HepG2 (cell line): ENCODE data around the gene KCNH1. TPM values are rescaled to one million over a fixed set of nuclear protein-coding genes. Genes with fewer than 3 reads are reported as not detected.

Experiments used
- CHD4 ChIP-seq: fragments of 200-600 bp; sonication (generic); IDR thresholded peaks from 2 replicates; pipeline ENCODE4 v1.7.0; 2017; ENCODE audit warnings: mild to moderate bottlenecking, low read length, borderline replicate concordance
- CTCF ChIP-seq: sonication (generic); formaldehyde crosslinking; IDR thresholded peaks from 2 replicates; pipeline ENCODE4 v1.5.0; 2020; ENCODE audit warnings: mild to moderate bottlenecking, missing genetic modification reagents, moderate library complexity
- DR1 ChIP-seq: sonication (generic); formaldehyde crosslinking; IDR thresholded peaks from 2 replicates; pipeline ENCODE4 v1.8.0; 2021; ENCODE audit warnings: mild to moderate bottlenecking, missing genetic modification reagents, inconsistent platforms
- ELF1 ChIP-seq: sonication (generic); formaldehyde crosslinking; IDR thresholded peaks from 2 replicates; pipeline ENCODE4 v1.4.0; 2020; ENCODE audit warnings: missing genetic modification reagents
- ELF4 ChIP-seq: sonication (generic); formaldehyde crosslinking; IDR thresholded peaks from 2 replicates; pipeline ENCODE4 v1.5.0; 2020; ENCODE audit warnings: missing genetic modification reagents, mild to moderate bottlenecking, moderate library complexity, borderline replicate concordance
- HHEX ChIP-seq: IDR thresholded peaks from 2 replicates; pipeline ENCODE4 v1.6.1; 2016; ENCODE audit warnings: control low read depth
- IRF9 ChIP-seq: sonication (generic); formaldehyde crosslinking; IDR thresholded peaks from 2 replicates; pipeline ENCODE4 v1.8.0; 2022; ENCODE audit warnings: missing genetic modification reagents, mild to moderate bottlenecking, borderline replicate concordance
- KIAA2018 ChIP-seq: sonication (generic); formaldehyde crosslinking; IDR thresholded peaks from 2 replicates; pipeline ENCODE4 v1.5.0; 2020; ENCODE audit warnings: mild to moderate bottlenecking, missing genetic modification reagents, borderline replicate concordance
- NONO ChIP-seq, 2 experiments: fragments of 450-650 bp in 1 of 2; sonication (generic) in 1 of 2; formaldehyde crosslinking in 1 of 2; IDR thresholded peaks in 1 of 2; conservative IDR thresholded peaks in 1 of 2; 2 replicates each; pipeline versions ENCODE4 v1.6.1 to v1.8.0; 2017 to 2022; ENCODE audit warnings: mild to moderate bottlenecking in 1 of 2, missing genetic modification reagents in 1 of 2, moderate library complexity in 1 of 2
- ONECUT2 ChIP-seq: sonication (generic); formaldehyde crosslinking; IDR thresholded peaks from 2 replicates; pipeline ENCODE4 v1.4.0; 2020; ENCODE audit warnings: missing genetic modification reagents
- ZNF207 ChIP-seq: fragments of 450-650 bp; IDR thresholded peaks from 2 replicates; pipeline ENCODE4 v1.6.1; 2016; ENCODE audit warnings: antibody characterized with exemption, borderline replicate concordance
- ZNF547 ChIP-seq: sonication (generic); formaldehyde crosslinking; IDR thresholded peaks from 2 replicates; pipeline ENCODE4 v1.5.1; 2020; ENCODE audit warnings: mild to moderate bottlenecking, missing genetic modification reagents
- ZNF800 ChIP-seq: sonication (generic); formaldehyde crosslinking; IDR thresholded peaks from 2 replicates; pipeline ENCODE4 v1.4.0; 2020; ENCODE audit warnings: missing genetic modification reagents
- ZSCAN25 ChIP-seq: sonication (generic); formaldehyde crosslinking; IDR thresholded peaks from 2 replicates; pipeline ENCODE4 v1.8.0; 2022; ENCODE audit warnings: mild to moderate bottlenecking, missing genetic modification reagents
- polyA plus RNA-seq, 8 experiments: library from polyadenylated mRNA; depleted of rRNA in 3 of 8; stranded (reverse) in 7 of 8; unstranded in 1 of 8; fragments of >200 nt; fragmentation: Illumina TruSeq in 4 of 8; extraction: Trizol in 4 of 8; gene quantifications; 2 replicates each; pipeline versions ENCODE4 v1.2.1 to v1.2.3, GENCODE V29; 2011 to 2016; ENCODE audit warnings: low read depth in 4 of 8, missing spikeins in 1 of 8, mixed read lengths in 1 of 8; ENCODE audit not compliant: insufficient read depth in 1 of 8
- total RNA-seq, 5 experiments: library from RNA; depleted of rRNA; stranded (reverse); fragments of >200 nt; fragmentation: Illumina TruSeq; extraction: Trizol; gene quantifications; 2 replicates each; pipeline ENCODE4 v1.2.3, GENCODE V29; 2016; ENCODE audit warnings: low read depth in 1 of 5

KCNH1 gene
- total and polyA plus RNA-seq, 2 of the 13 experiments (the other 11 are each of a cell fraction or from before 2014, with no cell fraction given), result not detected

DNA sequence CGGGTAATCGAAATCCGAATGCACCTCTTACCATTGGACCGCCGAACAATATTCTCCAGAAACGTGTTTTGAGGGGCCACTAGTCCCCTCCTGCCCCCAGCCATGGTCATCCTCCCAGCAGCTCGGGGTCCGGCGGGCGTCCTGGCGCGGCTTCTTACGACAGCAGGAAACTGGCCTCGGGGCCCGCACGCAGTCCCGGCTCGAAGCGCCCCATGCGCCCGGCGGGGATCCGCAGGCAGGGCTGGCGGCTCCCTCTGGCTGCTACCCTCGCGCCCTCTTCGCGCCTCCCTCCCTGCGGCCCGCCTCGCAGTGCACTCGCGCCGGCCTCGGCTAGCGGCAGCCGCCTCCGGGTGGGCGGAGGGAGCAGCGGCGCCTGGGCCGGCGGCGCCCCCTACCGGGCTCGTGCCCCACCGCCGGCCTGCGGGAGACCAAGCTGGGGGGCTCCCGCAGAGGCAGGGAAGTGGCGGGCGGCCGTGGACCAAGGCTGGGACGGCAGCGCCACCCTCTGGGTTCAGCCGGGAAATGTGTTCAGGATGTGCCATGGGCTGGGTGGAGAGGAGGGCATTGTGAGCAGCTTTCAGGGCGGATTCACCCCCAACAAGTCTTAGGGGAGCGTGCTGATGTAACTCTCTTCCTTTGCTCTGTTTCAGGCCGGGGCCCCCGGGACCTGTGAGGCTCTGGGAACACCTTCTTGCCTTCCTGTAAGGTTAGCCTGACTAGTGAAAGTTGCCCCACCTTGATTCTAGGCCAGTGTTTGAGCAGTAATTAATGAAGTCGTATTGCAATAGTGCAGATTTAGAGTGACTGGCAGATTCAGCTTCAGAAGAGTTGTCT lies at the start of gene KCNH1 (continued):
- TF ChIP-seq KIAA2018 (CRISPR knock-in tag) (no peak), ZNF207 (no peak), ONECUT2 (CRISPR knock-in tag) (no peak), ELF4 (CRISPR knock-in tag) (no peak), CHD4 (no peak), ZNF547 (no peak; the same call in 1 of the 2 replicates), ZNF800 (CRISPR knock-in tag) (0 out of 2 replicates have a peak, but pooled peaks have one; percentile 48), ELF1 (CRISPR knock-in tag) (no peak), IRF9 (CRISPR knock-in tag) (peak; percentile 37; the same call in 1 of the 2 replicates), HHEX (CRISPR knock-in tag) (no peak), DR1 (no peak), CTCF (CRISPR knock-in tag) (peak; percentile 93), NONO (IDR thresholded peaks at IDR 0.05) (no peak), NONO (CRISPR knock-in tag; conservative IDR thresholded peaks at IDR 0.05) (peak; percentile 78), ZSCAN25 (CRISPR knock-in tag) (peak; percentile 89)
